ENCODE results near the gene TMEM271. TPM values are rescaled to one million over a fixed set of nuclear protein-coding genes. Genes with fewer than 3 reads are reported as not detected.

TMEM271 gene
- polyA plus RNA-seq, 1 donor from 2014 or later, result 16.0 TPM

DNA sequence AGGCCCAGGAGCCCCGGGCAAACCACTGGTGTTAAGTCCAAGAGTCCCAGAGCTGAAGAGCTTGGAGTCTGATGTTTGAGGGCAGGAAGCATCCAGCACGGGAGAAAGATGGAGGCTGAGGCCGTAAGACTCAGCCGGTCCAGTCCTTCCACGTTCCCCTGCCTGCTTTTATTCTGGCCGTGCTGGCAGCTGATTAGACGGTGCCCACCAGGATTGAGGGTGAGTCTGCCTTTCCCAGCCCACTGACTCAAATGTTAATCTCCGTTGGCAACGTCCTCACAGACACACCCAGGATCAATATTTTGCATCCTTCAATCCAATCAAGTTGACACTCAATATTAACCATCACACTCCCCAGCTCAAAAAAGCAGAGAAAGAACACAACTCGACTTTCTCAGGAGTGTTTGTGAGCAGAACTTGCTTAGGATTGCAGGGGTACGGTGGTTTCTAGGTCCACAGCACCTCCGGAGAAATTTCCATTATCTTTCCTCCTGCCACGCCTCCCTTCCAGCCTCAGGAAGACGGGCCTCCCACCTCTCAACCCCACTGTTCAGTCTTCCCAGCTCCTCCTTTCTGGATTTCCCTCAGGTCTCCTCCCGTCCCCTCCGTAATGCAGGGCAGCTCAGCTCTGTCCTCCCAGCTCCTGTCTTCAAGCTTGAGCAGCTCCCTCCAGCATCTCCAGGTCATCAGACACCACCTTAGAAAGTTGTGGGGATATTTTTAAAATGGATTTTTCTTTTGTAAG is 13.3 kb upstream of the TMEM271 start:
- Histone ChIP-seq H3K27me3 (ENCODE audit: insufficient read depth, low read depth, low read length) (no peaks in the 10 kb centered on the region), H4K20me1 (ENCODE audit: insufficient read depth) (no peaks in the 10 kb centered on the region), H3K9me2 (ENCODE audit: insufficient read depth, low read length) (no peaks in the 10 kb centered on the region), H3K4me2 (ENCODE audit: low read length) (no peak overlapping the region), H2AFZ (ENCODE audit: low read depth, low read length) (no peak overlapping the region), H3K36me3 (ENCODE audit: insufficient read depth, low read length) (peaks cover 4% of the 10 kb centered on the region), H3K79me2 (replicated peaks; ENCODE audit: insufficient read depth, low read length) (no peaks in the 10 kb centered on the region), H3F3A (ENCODE audit: insufficient read depth, low read length, poor library complexity, severe bottlenecking) (no peaks in the 10 kb centered on the region), H3K27ac (ENCODE audit: low read length) (no peak overlapping the region), H3K4me3 (ENCODE audit: low read length) (no peak overlapping the region), H3K9ac (ENCODE audit: low read length) (no peak overlapping the region), H3K9me3 (ENCODE audit: low read length) (no peaks in the 10 kb centered on the region)
- no peak for TF ChIP-seq POLR2AphosphoS5 (IDR thresholded peaks at IDR 0.05)
- TF ChIP-seq EP300 (conservative IDR thresholded peaks at IDR 0.05; ENCODE audit: poor library complexity, severe bottlenecking), result no peak
- no peak for TF ChIP-seq EZH2 (IDR thresholded peaks at IDR 0.05; ENCODE audit: borderline replicate concordance, insufficient read depth, low read length, poor library complexity, severe bottlenecking)
- TF ChIP-seq TAF1 (IDR thresholded peaks at IDR 0.05; ENCODE audit: low read depth), result no peak

DNA sequence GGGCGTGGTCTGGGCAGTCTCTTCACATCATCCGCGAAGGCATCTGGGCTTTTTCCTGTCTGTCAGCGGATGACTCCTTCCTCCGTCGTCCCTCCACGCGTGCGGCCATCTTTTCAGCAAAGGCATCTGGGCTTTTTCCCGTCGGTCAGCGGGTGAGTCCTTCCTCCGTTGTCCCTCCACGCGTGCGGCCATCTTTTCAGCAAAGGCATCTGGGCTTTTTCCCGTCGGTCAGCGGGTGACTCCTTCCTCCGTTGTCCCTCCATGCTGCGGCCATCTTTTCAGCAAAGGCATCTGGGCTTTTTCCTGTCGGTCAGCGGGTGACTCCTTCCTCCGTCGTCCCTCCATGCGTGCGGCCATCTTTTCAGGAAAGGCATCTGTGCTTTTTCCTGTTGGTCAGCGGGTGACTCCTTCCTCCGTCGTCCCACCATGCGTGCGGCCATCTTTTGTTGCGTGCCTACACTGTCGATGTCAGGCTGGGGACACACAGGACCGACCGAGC is 12.3 kb upstream of the TMEM271 start:
- peaks cover 4% of the 10 kb centered on the region for H3K36me3 ChIP-seq (ENCODE audit: insufficient read depth, low read length)
- no peaks in the 10 kb centered on the region for H3K9me2 ChIP-seq (ENCODE audit: insufficient read depth, low read length)
- H4K20me1 ChIP-seq (ENCODE audit: insufficient read depth), result no peaks in the 10 kb centered on the region
- no peaks in the 10 kb centered on the region for H3F3A ChIP-seq (ENCODE audit: insufficient read depth, low read length, poor library complexity, severe bottlenecking)
- no peak overlapping the region for H3K4me2 ChIP-seq (ENCODE audit: low read length)
- H3K27me3 ChIP-seq (ENCODE audit: insufficient read depth, low read depth, low read length), result no peaks in the 10 kb centered on the region
- no peak overlapping the region for H3K9ac ChIP-seq (ENCODE audit: low read length)
- no peak overlapping the region for H3K4me3 ChIP-seq (ENCODE audit: low read length)
- H3K79me2 ChIP-seq (replicated peaks; ENCODE audit: insufficient read depth, low read length), result no peaks in the 10 kb centered on the region
- H3K9me3 ChIP-seq (ENCODE audit: low read length), result no peaks in the 10 kb centered on the region
- H2AFZ ChIP-seq (ENCODE audit: low read depth, low read length), result no peak overlapping the region
- no peak overlapping the region for H3K27ac ChIP-seq (ENCODE audit: low read length)
- TF ChIP-seq, protein P1, sequence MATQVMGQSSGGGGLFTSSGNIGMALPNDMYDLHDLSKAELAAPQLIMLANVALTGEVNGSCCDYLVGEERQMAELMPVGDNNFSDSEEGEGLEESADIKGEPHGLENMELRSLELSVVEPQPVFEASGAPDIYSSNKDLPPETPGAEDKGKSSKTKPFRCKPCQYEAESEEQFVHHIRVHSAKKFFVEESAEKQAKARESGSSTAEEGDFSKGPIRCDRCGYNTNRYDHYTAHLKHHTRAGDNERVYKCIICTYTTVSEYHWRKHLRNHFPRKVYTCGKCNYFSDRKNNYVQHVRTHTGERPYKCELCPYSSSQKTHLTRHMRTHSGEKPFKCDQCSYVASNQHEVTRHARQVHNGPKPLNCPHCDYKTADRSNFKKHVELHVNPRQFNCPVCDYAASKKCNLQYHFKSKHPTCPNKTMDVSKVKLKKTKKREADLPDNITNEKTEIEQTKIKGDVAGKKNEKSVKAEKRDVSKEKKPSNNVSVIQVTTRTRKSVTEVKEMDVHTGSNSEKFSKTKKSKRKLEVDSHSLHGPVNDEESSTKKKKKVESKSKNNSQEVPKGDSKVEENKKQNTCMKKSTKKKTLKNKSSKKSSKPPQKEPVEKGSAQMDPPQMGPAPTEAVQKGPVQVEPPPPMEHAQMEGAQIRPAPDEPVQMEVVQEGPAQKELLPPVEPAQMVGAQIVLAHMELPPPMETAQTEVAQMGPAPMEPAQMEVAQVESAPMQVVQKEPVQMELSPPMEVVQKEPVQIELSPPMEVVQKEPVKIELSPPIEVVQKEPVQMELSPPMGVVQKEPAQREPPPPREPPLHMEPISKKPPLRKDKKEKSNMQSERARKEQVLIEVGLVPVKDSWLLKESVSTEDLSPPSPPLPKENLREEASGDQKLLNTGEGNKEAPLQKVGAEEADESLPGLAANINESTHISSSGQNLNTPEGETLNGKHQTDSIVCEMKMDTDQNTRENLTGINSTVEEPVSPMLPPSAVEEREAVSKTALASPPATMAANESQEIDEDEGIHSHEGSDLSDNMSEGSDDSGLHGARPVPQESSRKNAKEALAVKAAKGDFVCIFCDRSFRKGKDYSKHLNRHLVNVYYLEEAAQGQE (IDR thresholded peaks at IDR 0.05; ENCODE audit: borderline replicate concordance), result no peak
- no peak for TF ChIP-seq EZH2 (IDR thresholded peaks at IDR 0.05; ENCODE audit: borderline replicate concordance, insufficient read depth, low read length, poor library complexity, severe bottlenecking)
- TF ChIP-seq, protein P2, sequence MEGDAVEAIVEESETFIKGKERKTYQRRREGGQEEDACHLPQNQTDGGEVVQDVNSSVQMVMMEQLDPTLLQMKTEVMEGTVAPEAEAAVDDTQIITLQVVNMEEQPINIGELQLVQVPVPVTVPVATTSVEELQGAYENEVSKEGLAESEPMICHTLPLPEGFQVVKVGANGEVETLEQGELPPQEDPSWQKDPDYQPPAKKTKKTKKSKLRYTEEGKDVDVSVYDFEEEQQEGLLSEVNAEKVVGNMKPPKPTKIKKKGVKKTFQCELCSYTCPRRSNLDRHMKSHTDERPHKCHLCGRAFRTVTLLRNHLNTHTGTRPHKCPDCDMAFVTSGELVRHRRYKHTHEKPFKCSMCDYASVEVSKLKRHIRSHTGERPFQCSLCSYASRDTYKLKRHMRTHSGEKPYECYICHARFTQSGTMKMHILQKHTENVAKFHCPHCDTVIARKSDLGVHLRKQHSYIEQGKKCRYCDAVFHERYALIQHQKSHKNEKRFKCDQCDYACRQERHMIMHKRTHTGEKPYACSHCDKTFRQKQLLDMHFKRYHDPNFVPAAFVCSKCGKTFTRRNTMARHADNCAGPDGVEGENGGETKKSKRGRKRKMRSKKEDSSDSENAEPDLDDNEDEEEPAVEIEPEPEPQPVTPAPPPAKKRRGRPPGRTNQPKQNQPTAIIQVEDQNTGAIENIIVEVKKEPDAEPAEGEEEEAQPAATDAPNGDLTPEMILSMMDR (IDR thresholded peaks at IDR 0.05; ENCODE audit: poor library complexity, severe bottlenecking), result no peak
- TF ChIP-seq TAF1 (IDR thresholded peaks at IDR 0.05; ENCODE audit: low read depth), result no peak
- TF ChIP-seq RAD21 (conservative IDR thresholded peaks at IDR 0.05), result no peak
- no peak for TF ChIP-seq MXI1 (conservative IDR thresholded peaks at IDR 0.05; ENCODE audit: poor library complexity, severe bottlenecking)
- no peak for TF ChIP-seq POLR2AphosphoS5 (IDR thresholded peaks at IDR 0.05)
- TF ChIP-seq SMC3 (conservative IDR thresholded peaks at IDR 0.05; ENCODE audit: poor library complexity), result no peak
- no peak for TF ChIP-seq EP300 (conservative IDR thresholded peaks at IDR 0.05; ENCODE audit: poor library complexity, severe bottlenecking)

Data from neural cell (in vitro differentiated cells).